K562 (cell line): ENCODE results near the gene C2CD4C. TPM values are rescaled to one million over a fixed set of nuclear protein-coding genes. Genes with fewer than 3 reads are reported as not detected.

Experiments used
- ATAC-seq: fragments of 200-7000 bp; cut with Tn5 transposase; 3 replicates; pipeline ENCODE4 v1.9.1; 2020; ENCODE audit warnings: moderate library complexity
- BruUV-seq: library from RNA; stranded (reverse); fragments of 400-500 nt; replicated peaks from 2 replicates; lab custom pipeline; 2021; lab: Mats Ljungman, UMichigan
- CTCF ChIA-PET: fragments of 300-600 bp; formaldehyde crosslinking; extraction: SDS; loops from one replicate; lab custom pipeline; 2021; ENCODE audit warnings: low intra/inter-chr PET ratio; lab: Yijun Ruan, JAX
- POLR2A ChIA-PET: fragments of 300-600, 350-650 bp; sonication (Branson Sonifier 250); formaldehyde crosslinking; extraction: SDS; loops from one replicate; lab custom pipeline; 2021; ENCODE audit warnings: antibody characterized with exemption, inconsistent platforms; lab: Yijun Ruan, JAX
- DNase-seq, 4 experiments: peaks; one replicate each; pipeline versions ENCODE4 v3.0.0 to v3.0.0-alpha.2; 2011 to 2018; ENCODE audit warnings: low spot score in 3 of 4, mixed read lengths in 3 of 4; ENCODE audit errors: extremely low read depth in 1 of 4
- FAIRE-seq: peaks from 2 replicates; lab custom pipeline; 2011; peaks lifted over from hg19 to GRCh38; lab: Jason Lieb, UNC
- H2AFZ ChIP-seq: 2 replicates; pipeline ENCODE4 v1.6.0; 2011; ENCODE audit warnings: low read depth, low read length, control low read depth, inconsistent platforms
- H3K27ac ChIP-seq: fragments of 200-600 bp; 3 replicates; pipeline ENCODE4 v1.8.0; 2011; ENCODE audit warnings: low read depth, mild to moderate bottlenecking, control low read depth, inconsistent platforms, low read length, moderate library complexity, mixed read lengths; ENCODE audit errors: extremely low read depth
- H3K27me3 ChIP-seq, 2 experiments: fragments of 300-600 bp in 1 of 2; 2 replicates in 1 of 2; 3 replicates in 1 of 2; pipeline versions ENCODE4 v1.6.0 to v1.8.0; 2011; ENCODE audit warnings: inconsistent platforms in 2 of 2, low read length in 2 of 2, mild to moderate bottlenecking in 1 of 2, mixed read lengths in 1 of 2, moderate library complexity in 1 of 2; ENCODE audit not compliant: control insufficient read depth in 2 of 2, insufficient read depth in 2 of 2
- H3K36me3 ChIP-seq: fragments of 300-600 bp; 3 replicates; pipeline ENCODE4 v1.8.0; 2011; ENCODE audit warnings: mild to moderate bottlenecking, low read length, inconsistent platforms; ENCODE audit not compliant: control insufficient read depth, insufficient read depth
- H3K4me1 ChIP-seq, 2 experiments: fragments of 200-600 bp in 1 of 2; replicated peaks in 1 of 2; 2 replicates in 1 of 2; 3 replicates in 1 of 2; pipeline versions ENCODE4 v1.5.1 to v1.8.0; 2011; ENCODE audit warnings: inconsistent platforms in 2 of 2, low read length in 2 of 2, mild to moderate bottlenecking in 1 of 2, mixed read lengths in 1 of 2, moderate library complexity in 1 of 2; ENCODE audit not compliant: control insufficient read depth in 2 of 2, insufficient read depth in 2 of 2
- H3K4me2 ChIP-seq: 2 replicates; pipeline ENCODE4 v1.6.1; 2011; ENCODE audit warnings: low read length, control low read depth, inconsistent platforms, mixed read lengths; ENCODE audit not compliant: insufficient read depth
- H3K4me3 ChIP-seq: fragments of 200-600 bp; sonication (generic), shearing (Covaris generic); 2 replicates; pipeline ENCODE4 v1.5.1; 2016; ENCODE audit warnings: control low read depth, inconsistent platforms
- H3K79me2 ChIP-seq: fragments of 200-600 bp; 3 replicates; pipeline ENCODE4 v1.8.0; 2011; ENCODE audit warnings: low read length, inconsistent platforms; ENCODE audit not compliant: control insufficient read depth, insufficient read depth
- H3K9ac ChIP-seq, 2 experiments: 2 replicates each; pipeline versions ENCODE4 v1.6.0 to v1.6.1; 2011; ENCODE audit warnings: low read depth in 2 of 2, low read length in 2 of 2, control low read depth in 1 of 2, inconsistent platforms in 1 of 2, mild to moderate bottlenecking in 1 of 2, mixed read lengths in 1 of 2; ENCODE audit not compliant: insufficient read depth in 1 of 2
- H3K9me1 ChIP-seq: one replicate; pipeline ENCODE4 v1.6.0; 2011; ENCODE audit warnings: inconsistent platforms, mild to moderate bottlenecking, low read length, moderate library complexity; ENCODE audit not compliant: control insufficient read depth, insufficient read depth
- H3K9me3 ChIP-seq: replicated peaks from 2 replicates; pipeline ENCODE4 v1.5.1; 2011; ENCODE audit warnings: low read depth, low read length, inconsistent platforms; ENCODE audit not compliant: control insufficient read depth, insufficient read depth
- H4K20me1 ChIP-seq: replicated peaks from 2 replicates; pipeline ENCODE4 v1.6.1; 2011; ENCODE audit warnings: low read length, inconsistent platforms, mixed read lengths; ENCODE audit not compliant: control insufficient read depth, insufficient read depth
- ARNT ChIP-seq, 2 experiments: fragments of 450-650 bp; IDR thresholded peaks; 2 replicates each; pipeline ENCODE4 v1.6.1; 2016; ENCODE audit warnings: mild to moderate bottlenecking in 1 of 2
- ATF6 ChIP-seq: sonication (generic); formaldehyde crosslinking; IDR thresholded peaks from 2 replicates; pipeline ENCODE4 v1.4.0; 2020; ENCODE audit warnings: mild to moderate bottlenecking, missing genetic modification reagents
- BRCA1 ChIP-seq, 2 experiments: fragments of 450-650 bp in 1 of 2; sonication (generic) in 1 of 2; formaldehyde crosslinking in 1 of 2; IDR thresholded peaks; 2 replicates each; pipeline versions ENCODE4 v1.5.0 to v1.6.1; 2017 to 2020; ENCODE audit warnings: mild to moderate bottlenecking in 1 of 2, missing genetic modification reagents in 1 of 2
- CBX8 ChIP-seq: fragments of 200-600 bp; sonication (generic); IDR thresholded peaks from 2 replicates; pipeline ENCODE4 v1.6.1; 2012; ENCODE audit warnings: borderline replicate concordance, mixed run types, low read depth, mild to moderate bottlenecking, moderate library complexity, mixed read lengths, low read length, control low read depth, inconsistent platforms; ENCODE audit not compliant: poor library complexity, severe bottlenecking; ENCODE audit errors: extremely low read depth
- E2F3 ChIP-seq: fragments of 250-450 bp; sonication (Bioruptor Pico); IDR thresholded peaks from 2 replicates; pipeline ENCODE4 v1.4.0; 2020; ENCODE audit warnings: mild to moderate bottlenecking
- HDAC8 ChIP-seq: fragments of 450-650 bp; IDR thresholded peaks from 2 replicates; pipeline ENCODE4 v1.6.1; 2016; ENCODE audit warnings: mild to moderate bottlenecking, missing genetic modification characterization, moderate library complexity, missing compliant biosample characterization
- HNRNPLL ChIP-seq: fragments of 200-400 bp; formaldehyde crosslinking; IDR thresholded peaks from 2 replicates; pipeline ENCODE4 v1.6.1; 2017; ENCODE audit warnings: low read length, low read depth, mild to moderate bottlenecking; ENCODE audit not compliant: poor library complexity, severe bottlenecking
- HSF4 ChIP-seq: fragments of 250-450 bp; sonication (Bioruptor Pico); IDR thresholded peaks from 2 replicates; pipeline ENCODE4 v2.1.2; 2022; ENCODE audit warnings: mild to moderate bottlenecking, moderate library complexity, borderline replicate concordance
- KHSRP ChIP-seq: fragments of 450-650 bp; IDR thresholded peaks from 2 replicates; pipeline ENCODE4 v1.6.1; 2017
- MECOM ChIP-seq: fragments of 250-450 bp; sonication (Bioruptor Pico); IDR thresholded peaks from 2 replicates; pipeline ENCODE4 v1.8.0; 2022; ENCODE audit warnings: inconsistent platforms
- NCOR1 ChIP-seq: fragments of 450-650 bp; IDR thresholded peaks from 2 replicates; pipeline ENCODE4 v1.6.1; 2016; ENCODE audit warnings: mild to moderate bottlenecking, moderate library complexity
- SMARCB1 ChIP-seq: IDR thresholded peaks from 2 replicates; pipeline ENCODE4 v1.6.1; 2011; ENCODE audit warnings: improper control_type of control experiment, low read depth; ENCODE audit not compliant: insufficient read length
- SMC3 ChIP-seq: conservative IDR thresholded peaks from 2 replicates; pipeline ENCODE4 v1.6.1; 2011; ENCODE audit warnings: low read depth, low read length, improper control_type of control experiment; ENCODE audit not compliant: insufficient read depth
- SPI1 ChIP-seq: IDR thresholded peaks from 2 replicates; pipeline ENCODE4 v1.6.1; 2011; ENCODE audit warnings: low read depth, low read length, control low read depth, borderline replicate concordance
- ZNF12 ChIP-seq: sonication (generic); formaldehyde crosslinking; IDR thresholded peaks from 2 replicates; pipeline ENCODE4 v1.4.0; 2020; ENCODE audit warnings: mild to moderate bottlenecking, missing genetic modification reagents
- ZNF253 ChIP-seq: fragments of 250-450 bp; sonication (Bioruptor Pico); conservative IDR thresholded peaks from 2 replicates; pipeline ENCODE4 v1.6.1; 2021; ENCODE audit warnings: mild to moderate bottlenecking
- ZNF551 ChIP-seq: fragments of 250-450 bp; sonication (Bioruptor Pico); IDR thresholded peaks from 2 replicates; pipeline ENCODE4 v1.5.0; 2021; ENCODE audit warnings: mild to moderate bottlenecking, moderate library complexity
- WGBS: fragments of 100-300 bp; shearing (Covaris generic); methylation state at CpG from one replicate; pipeline ENCODE4 v1.1.6; 2016; ENCODE audit warnings: low coverage, mixed read lengths; ENCODE audit not compliant: insufficient coverage; ENCODE audit errors: missing lambda C conversion rate; 5-methylcytosine and 5-hydroxymethylcytosine counted together
- in situ Hi-C: fragments of 300-500 bp; cut with MboI; formaldehyde crosslinking; loops from 4 replicates; pipeline ENCODE4 v1.15.0; 2018; ENCODE audit warnings: inconsistent platforms, mixed read lengths
- intact Hi-C: fragments of 100-400 bp; cut with micrococcal nuclease; formaldehyde crosslinking; loops from 2 replicates; pipeline ENCODE4 v1.14.2; 2022
- polyA plus RNA-seq, 8 experiments: library from polyadenylated mRNA; depleted of rRNA in 4 of 8; stranded (reverse) in 5 of 8; unstranded in 3 of 8; fragments of >200 nt; fragmentation: Nextera tagmentation in 2 of 8; fragmentation: Illumina TruSeq in 1 of 8; extraction: Ambion mirVana in 2 of 8; extraction: Trizol in 1 of 8; gene quantifications; 2 replicates each; pipeline versions ENCODE4 v1.2.1 to v1.2.3, GENCODE V29; 2011 to 2014; ENCODE audit warnings: inconsistent platforms in 1 of 8, missing spikeins in 1 of 8
- total RNA-seq, 7 experiments: library from RNA; depleted of rRNA in 6 of 7; stranded (reverse); fragments of >200 nt in 6 of 7; fragmentation: Illumina TruSeq in 2 of 7; extraction: Trizol in 2 of 7; gene quantifications; 2 replicates each; pipeline versions ENCODE4 v1.2.1 to v1.2.3, GENCODE V29; 2011 to 2021; ENCODE audit warnings: low replicate concordance in 1 of 7

Gene C2CD4C
- total and polyA plus RNA-seq, 9 of the 15 experiments (the other 6 are each of a cell fraction or from before 2014, with no cell fraction given), result 0.01 to 0.07 TPM; not detected in 7

- ATAC-seq, result no peak
- intact Hi-C loops (no loop called here), in situ Hi-C loops (no loop called here)
- no peak overlapping the region for H3K9ac ChIP-seq
- H3K27ac ChIP-seq, result no peak overlapping the region
- FAIRE-seq, result no peak
- WGBS, result under 1% methylated on average over 14 of the region's 14 CpGs
- CTCF ChIA-PET, result no interaction called here
- peaks cover 0 to 38% of the 10 kb centered on the region in 2 experiments; a peak in 2 of 5 replicates for H3K4me1 ChIP-seq
- H3K9me3 ChIP-seq, result no peaks in the 10 kb centered on the region
- peaks cover 37 to 78% of the 10 kb centered on the region in 2 experiments; a peak in 4 of 5 replicates for H3K27me3 ChIP-seq
- no peaks in the 10 kb centered on the region for H3K79me2 ChIP-seq
- no peaks in the 10 kb centered on the region for H3K36me3 ChIP-seq
- H3K4me3 ChIP-seq, result no peak overlapping the region
- POLR2A ChIA-PET, result interaction anchor here (0.6 kb wide), 1 partner anchor 605 kb away, joined by 3 read pairs; the partner anchor contains the start of gene RNU6-2
- no TSS peak for BruUV-seq
- no peak overlapping the region for H2AFZ ChIP-seq
- 0 out of 2 replicates have a peak, but pooled peaks cover 14% of the 10 kb centered on the region for H4K20me1 ChIP-seq
- no peak for TF ChIP-seq NCOR1
- TF ChIP-seq ATF6 (CRISPR knock-in tag), result no peak
- TF ChIP-seq KHSRP, result no peak
- no peak for TF ChIP-seq ZNF253 (CRISPR knock-in tag)
- TF ChIP-seq CBX8, result no peak
- TF ChIP-seq ARNT (IDR thresholded peaks at IDR 0.05), result no peak
- TF ChIP-seq ZNF12 (CRISPR knock-in tag), result no peak
- no peak for TF ChIP-seq SMC3
- no peak for TF ChIP-seq SPI1
- TF ChIP-seq SMARCB1, result no peak
- no peak for TF ChIP-seq HDAC8
- no peak for TF ChIP-seq E2F3 (CRISPR knock-in tag)
- TF ChIP-seq BRCA1 (IDR thresholded peaks at IDR 0.05), result no peak
- no peak for TF ChIP-seq BRCA1 (CRISPR knock-in tag; IDR thresholded peaks at IDR 0.05)
- no peak for TF ChIP-seq MECOM (CRISPR knock-in tag)
- no peak for TF ChIP-seq HSF4
- TF ChIP-seq HNRNPLL, result no peak
- TF ChIP-seq ZNF551 (CRISPR knock-in tag), result no peak
- TF ChIP-seq, all 486 proteins: peak for 0
- DNase-seq, result no peak
- Histone ChIP-seq H3K4me2 (no peak overlapping the region), H3K9me1 (no peaks in the 10 kb centered on the region)
These were observed 7.5 kb upstream of the C2CD4C start for GRCh38 chr19:416416-416815.
